DMS 273 (cell line): ENCODE data around the gene CTRB2.

Experiments used
- DNase-seq: peaks from one replicate; lab custom pipeline; 2025; ENCODE audit not compliant: unreplicated experiment; lab: John Stamatoyannopoulos, UW

Gene CTRB2

GRCh38 chr16:75206749-75207451, at the start of gene CTRB2:
TSS of gene CTRB2 (minus strand) at chr16:75207161. CDS start at chr16:75207141, 20 bp downstream.
- DNase-seq: no peak

DNA sequence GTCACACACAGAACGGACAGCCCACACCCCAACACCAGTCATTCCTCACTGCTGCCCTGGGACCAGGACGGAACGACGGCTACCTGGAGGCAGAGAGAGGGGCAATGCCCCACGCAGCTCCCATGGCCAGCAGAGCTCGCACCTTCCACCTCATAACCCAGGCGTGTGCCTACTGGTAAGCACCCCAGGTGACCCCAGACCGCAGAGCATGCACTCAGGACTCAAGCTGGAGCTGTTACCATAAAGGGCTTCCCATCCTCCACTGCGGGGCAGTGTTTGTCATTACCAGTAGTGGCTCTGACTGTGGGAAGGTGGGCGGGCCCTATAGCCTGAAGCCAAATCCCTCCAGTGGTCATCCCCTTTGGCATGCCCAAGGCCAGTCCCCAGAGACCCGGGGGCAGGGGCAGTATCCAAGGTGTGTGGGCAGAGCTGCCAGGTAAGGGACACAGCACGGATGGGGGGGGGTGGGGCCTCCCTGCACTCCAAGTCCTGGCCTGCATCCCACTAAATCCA, 49.2 kb upstream of the CTRB2 start:
- DNase-seq: no peak

- no peak for DNase-seq
Measured at GRCh38 chr16:75254359-75254837, 47.4 kb upstream of the CTRB2 start.

GRCh38 chr16:75252946-75253911, 46.3 kb upstream of the CTRB2 start:
- no peak for DNase-seq

- DNase-seq: peak; percentile 76
Measured at GRCh38 chr16:75252049-75252864, 45.3 kb upstream of the CTRB2 start.

GRCh38 chr16:75251280-75252048, 44.5 kb upstream of the CTRB2 start, which contains the start of gene BCAR1:
TSS of gene BCAR1 (minus strand) at chr16:75251624. CDS start at chr16:75251482, 142 bp downstream.
- DNase-seq: peak; percentile 93

DNA sequence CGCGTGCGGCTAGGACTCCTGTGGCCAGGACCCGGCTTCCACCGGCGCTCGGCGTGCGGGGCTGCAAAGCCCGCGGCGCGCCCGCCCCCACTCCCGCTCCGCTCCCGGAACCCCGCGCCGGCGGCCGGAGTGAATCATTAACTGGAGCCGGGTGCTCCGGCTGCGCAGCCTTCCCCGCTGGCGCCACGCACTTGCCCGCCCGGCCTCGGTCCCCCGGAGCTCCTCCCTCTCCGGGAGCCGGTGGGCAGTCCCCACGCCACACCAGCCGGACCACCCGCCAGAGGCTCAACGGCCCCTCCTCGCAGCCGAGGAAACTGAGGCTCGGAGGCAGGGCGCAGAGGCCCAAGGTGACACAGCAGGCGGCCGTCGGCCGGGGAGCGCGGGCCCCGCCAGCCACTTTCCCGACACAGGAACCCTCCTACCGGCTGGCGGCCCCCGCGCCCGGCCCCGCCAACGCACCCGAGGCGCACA, 43.9 kb upstream of the CTRB2 start:
- peak; percentile 58 for DNase-seq

GRCh38 chr16:75250089-75250808, 43.3 kb upstream of the CTRB2 start:
- DNase-seq: no peak

DNA sequence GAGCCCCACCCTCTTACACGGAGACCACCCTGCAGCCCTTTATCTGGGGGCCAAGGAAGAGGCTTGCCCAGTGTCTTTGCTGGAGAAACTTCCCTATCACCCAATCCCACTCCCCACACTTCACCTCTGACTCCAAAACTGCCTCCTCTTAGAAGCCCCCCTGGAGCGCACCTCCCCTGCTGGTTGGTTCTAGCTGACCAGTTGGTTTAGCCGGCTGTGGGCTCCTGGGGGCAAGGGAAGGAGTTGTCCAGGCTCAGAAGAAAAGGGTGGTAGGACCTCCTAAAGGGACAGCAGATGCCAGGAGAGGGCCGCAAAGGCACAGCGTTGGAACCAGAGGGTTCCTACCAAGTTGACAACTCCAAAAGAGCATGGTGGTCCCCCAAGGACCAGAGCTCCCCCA, 42.5 kb upstream of the CTRB2 start:
- DNase-seq: no peak

- no peak for DNase-seq
Measured at GRCh38 chr16:75248536-75249380, 41.8 kb upstream of the CTRB2 start.

GRCh38 chr16:75248142-75248535, 41.2 kb upstream of the CTRB2 start:
- no peak for DNase-seq

DNA sequence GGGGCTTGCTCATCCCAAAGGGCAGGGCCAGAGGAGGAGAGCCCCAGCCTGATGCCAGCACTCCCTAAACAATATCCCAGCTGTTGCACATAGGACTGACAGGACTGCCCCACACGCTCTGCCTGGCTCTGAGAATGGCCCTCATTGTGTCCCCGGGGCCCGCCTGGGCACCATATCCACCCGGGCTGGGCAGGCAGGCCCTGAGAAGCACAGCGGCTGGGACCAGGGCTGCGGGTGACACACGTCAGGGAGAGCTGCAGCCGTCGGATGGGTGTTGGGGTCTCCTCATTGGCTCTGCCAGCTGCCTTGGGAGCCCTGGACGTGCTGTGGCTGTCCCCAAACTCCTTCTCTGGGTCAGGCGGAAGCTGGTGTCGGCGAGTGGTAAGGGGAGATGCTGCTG, 40.3 kb upstream of the CTRB2 start:
- DNase-seq: no peak

DNA sequence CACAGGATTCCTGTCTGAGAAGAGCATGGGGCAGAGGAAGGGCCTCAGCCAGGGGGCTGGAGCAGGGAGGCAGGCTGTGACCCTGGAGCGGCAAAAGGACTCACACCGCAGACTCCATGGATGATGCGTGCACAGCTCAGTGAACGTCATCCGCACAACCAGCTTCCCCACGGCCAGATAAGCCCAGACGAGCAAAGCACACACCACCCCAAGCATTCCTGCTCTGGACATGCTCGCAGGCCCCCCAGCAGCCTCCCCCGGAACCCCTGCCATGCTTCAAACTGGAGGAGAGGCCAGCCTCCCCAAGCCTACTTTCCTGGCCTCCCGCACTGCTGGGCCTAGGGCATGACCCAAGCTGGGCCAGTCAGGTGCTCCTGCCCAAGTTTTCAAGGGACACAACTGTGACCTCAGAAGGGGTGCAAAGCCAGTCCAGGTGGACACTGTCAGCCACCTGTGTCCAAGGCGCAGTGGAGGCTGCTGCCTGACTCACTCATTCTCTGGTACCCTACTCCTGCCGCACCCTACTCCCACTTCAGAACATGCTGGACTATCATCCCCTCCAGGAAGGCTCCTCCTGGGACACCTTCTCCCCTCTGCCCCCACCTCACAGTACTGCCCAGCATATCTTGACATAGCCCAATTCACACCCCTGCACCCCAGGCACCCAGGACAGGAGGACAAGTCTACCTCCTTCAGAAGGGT, 39.7 kb upstream of the CTRB2 start:
- no peak for DNase-seq

DNA sequence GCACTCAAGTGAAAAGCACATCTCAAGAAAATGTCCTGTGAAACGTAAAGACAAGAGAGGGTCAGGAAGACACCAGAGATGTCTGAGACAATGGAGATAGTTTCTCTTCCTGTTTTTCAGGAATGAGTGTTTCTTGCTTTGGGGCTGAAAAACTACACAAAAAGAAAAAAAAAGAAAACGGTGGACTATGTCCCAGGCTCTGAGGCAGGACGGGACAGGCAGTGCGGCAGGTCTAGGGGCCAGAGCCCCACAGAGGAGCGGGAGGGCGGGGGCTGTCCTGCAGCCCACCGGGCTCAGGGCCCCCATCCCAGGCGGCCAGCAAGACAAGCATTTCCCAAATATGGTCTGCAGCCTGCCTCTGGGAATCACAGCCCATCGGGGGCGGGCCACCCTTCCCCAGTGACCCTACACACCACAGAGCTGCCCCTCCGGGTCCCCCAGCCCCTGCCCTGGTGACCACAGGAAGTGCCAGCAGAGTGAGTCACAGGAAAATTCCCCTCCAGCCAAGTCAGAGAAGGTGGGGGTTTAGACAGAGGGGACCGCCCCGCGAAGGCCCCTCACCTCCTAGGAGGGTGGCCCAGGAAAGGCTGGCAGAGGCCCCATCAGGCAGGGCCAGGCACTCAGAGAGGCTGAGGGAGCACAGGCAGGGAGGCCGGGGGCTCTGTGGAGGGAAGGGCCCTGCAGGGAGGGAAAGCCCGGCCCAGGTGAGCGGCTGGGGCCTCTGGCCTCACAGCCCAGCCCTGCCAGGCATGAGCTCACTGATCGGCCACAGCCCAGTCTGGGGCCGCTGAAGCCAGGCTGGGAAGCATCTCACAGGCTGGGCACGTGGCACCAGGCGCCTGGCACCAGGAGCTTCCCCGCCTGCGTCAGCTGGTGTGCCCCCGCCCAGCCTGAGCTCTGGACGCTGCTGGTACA, 38.1 kb upstream of the CTRB2 start:
- DNase-seq: peak; percentile 97

- DNase-seq: no peak
Measured at GRCh38 chr16:75244225-75244809, 37.4 kb upstream of the CTRB2 start.

DNA sequence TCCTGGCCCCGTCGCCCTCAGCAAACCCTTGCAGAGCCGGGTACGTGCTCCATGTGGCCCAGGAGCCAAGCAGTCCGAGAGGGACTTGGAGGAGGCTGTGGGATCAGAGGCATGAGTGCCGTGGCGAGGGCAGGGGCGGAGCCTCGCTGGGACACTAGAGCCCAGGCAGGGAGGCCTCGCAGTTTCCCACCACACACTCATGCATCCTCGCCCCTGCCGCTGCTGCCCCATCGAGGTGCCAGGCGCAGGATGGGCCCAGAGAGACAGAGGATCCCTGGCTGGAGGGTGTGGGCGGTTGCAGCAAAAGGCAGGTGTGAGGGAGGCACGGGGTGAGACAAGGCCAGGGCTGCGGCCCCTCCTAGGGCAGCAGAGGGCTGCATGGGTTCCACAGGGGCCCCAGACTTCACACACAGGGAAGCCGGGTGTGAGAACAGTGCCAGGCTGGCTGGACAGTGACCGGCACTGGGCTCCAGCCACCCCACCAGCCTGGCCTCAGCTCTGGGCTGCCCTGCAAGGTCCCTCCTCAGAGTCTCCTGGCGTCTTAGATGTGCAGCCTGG, 36.8 kb upstream of the CTRB2 start:
- DNase-seq: no peak
